H1 (cell line): Measurements from ENCODE around the gene VPS41. TPM values are rescaled to one million over a fixed set of nuclear protein-coding genes. Genes with fewer than 3 reads are reported as not detected.

ENCODE experiments used
- CTCF ChIA-PET: fragments of 300-600 bp; sonication (Branson Sonifier 250); formaldehyde crosslinking; loops from one replicate; lab custom pipeline; 2021; ENCODE audit not compliant: partially characterized antibody; lab: Charles Lee
- POLR2A ChIA-PET: fragments of 300-600 bp; sonication (Branson Sonifier 250); formaldehyde crosslinking; loops from one replicate; lab custom pipeline; 2021; ENCODE audit warnings: inconsistent platforms; ENCODE audit not compliant: partially characterized antibody; lab: Charles Lee
- DNase-seq, 2 experiments: peaks; one replicate each; pipeline versions ENCODE4 v3.0.0 to v3.0.0-alpha.2; 2010 to 2022; ENCODE audit warnings: low spot score in 2 of 2, low read depth in 1 of 2, mixed read lengths in 1 of 2
- FAIRE-seq: peaks from 2 replicates; lab custom pipeline; 2011; peaks lifted over from hg19 to GRCh38; lab: Jason Lieb, UNC
- H2AFZ ChIP-seq: 2 replicates; pipeline ENCODE4 v1.8.1; 2012; ENCODE audit warnings: low read length, inconsistent platforms
- H2AK5ac ChIP-seq: 2 replicates; pipeline ENCODE4 v1.6.1; 2013; ENCODE audit warnings: low read depth, low read length
- H2BK120ac ChIP-seq: replicated peaks from 2 replicates; pipeline ENCODE3; 2013; ENCODE audit warnings: low read depth, low read length, inconsistent platforms
- H2BK12ac ChIP-seq: 2 replicates; pipeline ENCODE4 v1.6.1; 2013; ENCODE audit warnings: low read depth, low read length
- H2BK15ac ChIP-seq: 2 replicates; pipeline ENCODE4 v1.6.1; 2013; ENCODE audit warnings: low read length
- H2BK20ac ChIP-seq: 2 replicates; pipeline ENCODE4 v1.6.1; 2013; ENCODE audit warnings: low read length
- H2BK5ac ChIP-seq: 2 replicates; pipeline ENCODE4 v1.6.1; 2013; ENCODE audit warnings: low read depth, low read length
- H3K14ac ChIP-seq: 2 replicates; pipeline ENCODE4 v1.6.1; 2013; ENCODE audit warnings: inconsistent platforms; ENCODE audit not compliant: insufficient read length
- H3K18ac ChIP-seq: 2 replicates; pipeline ENCODE4 v1.6.1; 2013; ENCODE audit warnings: low read length; ENCODE audit errors: extremely low read depth
- H3K23ac ChIP-seq: 2 replicates; pipeline ENCODE4 v1.6.1; 2013; ENCODE audit warnings: inconsistent platforms; ENCODE audit not compliant: insufficient read length
- H3K23me2 ChIP-seq: 2 replicates; pipeline ENCODE4 v1.6.1; 2013; ENCODE audit warnings: low read depth, low read length
- H3K27ac ChIP-seq: 2 replicates; pipeline ENCODE4 v1.6.1; 2011; ENCODE audit warnings: low read depth, low read length, inconsistent platforms
- H3K27me3 ChIP-seq, 4 experiments: replicated peaks in 1 of 4; 1 replicate in 1 of 4; 2 replicates in 3 of 4; pipeline versions ENCODE4 v1.6.1 to v1.8.1; 2011 to 2013; ENCODE audit warnings: low read length in 3 of 4, mild to moderate bottlenecking in 3 of 4, inconsistent platforms in 2 of 4, mixed read lengths in 2 of 4, moderate library complexity in 1 of 4; ENCODE audit not compliant: control insufficient read depth in 3 of 4, insufficient read depth in 3 of 4; ENCODE audit errors: extremely low read depth in 1 of 4
- H3K36me3 ChIP-seq, 4 experiments: 2 replicates each; pipeline versions ENCODE4 v1.6.1 to v1.8.1; 2011 to 2013; ENCODE audit warnings: mild to moderate bottlenecking in 4 of 4, low read length in 3 of 4, moderate library complexity in 2 of 4, control low read depth in 1 of 4, inconsistent platforms in 1 of 4; ENCODE audit not compliant: insufficient read depth in 4 of 4, control insufficient read depth in 2 of 4
- H3K4ac ChIP-seq: replicated peaks from 2 replicates; pipeline ENCODE3; 2013; ENCODE audit warnings: low read length, low read depth, mixed read lengths, inconsistent platforms; ENCODE audit not compliant: insufficient read length
- H3K4me1 ChIP-seq, 4 experiments: replicated peaks in 1 of 4; 1 replicate in 1 of 4; 2 replicates in 3 of 4; pipeline versions ENCODE4 v1.6.1 to v1.8.1; 2011 to 2013; ENCODE audit warnings: low read length in 3 of 4, inconsistent platforms in 2 of 4, mixed read lengths in 1 of 4; ENCODE audit not compliant: insufficient read depth in 4 of 4, control insufficient read depth in 3 of 4
- H3K4me2 ChIP-seq, 2 experiments: 2 replicates each; pipeline versions ENCODE4 v1.6.1 to v1.8.1; 2011 to 2013; ENCODE audit warnings: low read depth in 2 of 2, low read length in 2 of 2, control low read depth in 1 of 2, inconsistent platforms in 1 of 2, mild to moderate bottlenecking in 1 of 2; ENCODE audit not compliant: insufficient read depth in 1 of 2
- H3K4me3 ChIP-seq, 4 experiments: fragments of 200-600, 300-600 bp in 1 of 4; sonication (generic), shearing (Covaris generic), sonication (Bioruptor Twin) in 1 of 4; 2 replicates each; pipeline versions ENCODE4 v1.5.1 to v1.8.1; 2011 to 2016; ENCODE audit warnings: low read length in 4 of 4, low read depth in 3 of 4, control low read depth in 2 of 4, inconsistent platforms in 2 of 4, mild to moderate bottlenecking in 2 of 4, mixed read lengths in 1 of 4, moderate library complexity in 1 of 4; ENCODE audit not compliant: insufficient read depth in 2 of 4; ENCODE audit errors: extremely low read depth in 1 of 4
- H3K56ac ChIP-seq: replicated peaks from 2 replicates; pipeline ENCODE3; 2013; ENCODE audit warnings: low read depth, mild to moderate bottlenecking, mixed read lengths, low read length, inconsistent platforms; ENCODE audit not compliant: insufficient read length
- H3K79me1 ChIP-seq: 2 replicates; pipeline ENCODE4 v1.6.1; 2013; ENCODE audit warnings: low read depth, low read length, control low read depth
- H3K79me2 ChIP-seq, 2 experiments: 2 replicates each; pipeline versions ENCODE4 v1.6.1 to v1.8.1; 2012 to 2013; ENCODE audit warnings: low read length in 2 of 2, mild to moderate bottlenecking in 2 of 2, inconsistent platforms in 1 of 2; ENCODE audit not compliant: insufficient read depth in 2 of 2, control insufficient read depth in 1 of 2
- H3K9ac ChIP-seq, 4 experiments: replicated peaks in 1 of 4; 1 replicate in 1 of 4; 2 replicates in 3 of 4; pipeline versions ENCODE4 v1.6.1 to v1.8.1; 2011 to 2013; ENCODE audit warnings: low read depth in 3 of 4, low read length in 3 of 4, control low read depth in 2 of 4, mild to moderate bottlenecking in 2 of 4, moderate library complexity in 2 of 4, inconsistent platforms in 1 of 4; ENCODE audit errors: extremely low read depth in 1 of 4
- H3K9me3 ChIP-seq, 2 experiments: 2 replicates each; pipeline versions ENCODE4 v1.6.1 to v1.8.1; 2012 to 2013; ENCODE audit warnings: mild to moderate bottlenecking in 2 of 2, moderate library complexity in 2 of 2, control low read depth in 1 of 2, inconsistent platforms in 1 of 2, low read depth in 1 of 2, low read length in 1 of 2, mixed read lengths in 1 of 2; ENCODE audit not compliant: insufficient read depth in 2 of 2
- H4K20me1 ChIP-seq, 2 experiments: replicated peaks in 1 of 2; 2 replicates each; pipeline versions ENCODE3 to v1.8.1; 2011 to 2013; ENCODE audit warnings: inconsistent platforms in 2 of 2, low read length in 2 of 2, mild to moderate bottlenecking in 1 of 2; ENCODE audit not compliant: insufficient read depth in 2 of 2, control insufficient read depth in 1 of 2
- H4K5ac ChIP-seq: 2 replicates; pipeline ENCODE4 v1.6.1; 2013; ENCODE audit warnings: low read length, low read depth, mixed read lengths, inconsistent platforms; ENCODE audit not compliant: insufficient read length
- H4K8ac ChIP-seq: 2 replicates; pipeline ENCODE4 v1.8.0; 2013; ENCODE audit warnings: mild to moderate bottlenecking, moderate library complexity, low read length, inconsistent platforms; ENCODE audit not compliant: insufficient read depth; ENCODE audit errors: extremely low read depth
- H4K91ac ChIP-seq: replicated peaks from 2 replicates; pipeline ENCODE3; 2013; ENCODE audit warnings: low read length, mixed read lengths, inconsistent platforms; ENCODE audit not compliant: insufficient read length
- CREB1 ChIP-seq: IDR thresholded peaks from 2 replicates; pipeline ENCODE4 v1.6.1; 2012; ENCODE audit warnings: inconsistent platforms
- HDAC6 ChIP-seq: IDR thresholded peaks from one replicate; pipeline ENCODE4 v1.7.1; 2012; ENCODE audit warnings: low read depth, mild to moderate bottlenecking, inconsistent platforms, low read length, moderate library complexity
- MAX ChIP-seq: IDR thresholded peaks from 2 replicates; pipeline ENCODE4 v1.6.1; 2012; ENCODE audit warnings: inconsistent platforms
- RAD21 ChIP-seq, 2 experiments: IDR thresholded peaks in 1 of 2; conservative IDR thresholded peaks in 1 of 2; 2 replicates each; pipeline ENCODE4 v1.6.1; 2011; ENCODE audit warnings: low read depth in 2 of 2, low read length in 2 of 2, improper control_type of control experiment in 1 of 2, inconsistent platforms in 1 of 2, mild to moderate bottlenecking in 1 of 2, moderate library complexity in 1 of 2
- SP1 ChIP-seq: IDR thresholded peaks from 2 replicates; pipeline ENCODE4 v1.6.1; 2011; ENCODE audit warnings: low read depth, low read length
- SUZ12 ChIP-seq: fragments of 200-600 bp; sonication (generic); IDR thresholded peaks from 2 replicates; pipeline ENCODE4 v1.6.1; 2012; ENCODE audit warnings: mild to moderate bottlenecking, inconsistent platforms, low read length, moderate library complexity, mixed read lengths
- USF2 ChIP-seq: IDR thresholded peaks from 2 replicates; pipeline ENCODE4 v1.6.1; 2011; ENCODE audit warnings: low read length, improper control_type of control experiment
- WGBS, 2 experiments: shearing (Covaris generic) in 1 of 2; methylation state at CpG; one replicate each; pipeline versions ENCODE4 v1.1.6 to v1.1.7; 2013 to 2015; ENCODE audit warnings: low lambda C conversion rate in 2 of 2, mixed read lengths in 2 of 2, inconsistent platforms in 1 of 2, low coverage in 1 of 2, missing lambda C conversion rate in 1 of 2; ENCODE audit not compliant: insufficient replicate concordance in 2 of 2, insufficient coverage in 1 of 2, insufficient read length in 1 of 2; ENCODE audit errors: extremely low coverage in 1 of 2, missing lambda C conversion rate in 1 of 2; 5-methylcytosine and 5-hydroxymethylcytosine counted together
- polyA plus RNA-seq, 7 experiments: library from polyadenylated mRNA; depleted of rRNA in 3 of 7; stranded (reverse) in 5 of 7; unstranded in 2 of 7; fragments of >200 nt in 5 of 7; fragments of 200-250 nt in 2 of 7; gene quantifications; 1 replicate in 5 of 7; 2 replicates in 1 of 7; 4 replicates in 1 of 7; pipeline versions ENCODE4 v1.2.1 to v1.2.3, GENCODE V29; 2011 to 2013; ENCODE audit warnings: missing spikeins in 2 of 7, mixed read lengths in 2 of 7
- total RNA-seq: library from RNA; stranded (reverse); fragmentation: NEBNext Ultra II Directional; extraction: Animal tissue kit (Norgen Biotek cat#: 25700); gene quantifications from 2 replicates; pipeline ENCODE4 v1.2.1, GENCODE V29; 2021
- TF ChIP-seq, protein P1 (sequence below): IDR thresholded peaks from 2 replicates; pipeline ENCODE4 v1.6.1; 2012; ENCODE audit warnings: low read length, inconsistent platforms

VPS41 gene
- total and polyA plus RNA-seq, 2 of the 8 experiments (the other 6 are each of a cell fraction or from before 2014, with no cell fraction given), result 10.7 to 63.3 TPM

GRCh38 chr7:38798552-38799267, 110.3 kb downstream of the VPS41 start:
- FAIRE-seq, result peak; percentile 98
- TF ChIP-seq SP1 (0 out of 2 replicates have a peak, but pooled peaks have one; percentile 20), MAX (peak; percentile 20; the same call in 1 of the 2 replicates), SUZ12 (no peak), USF2 (no peak), RAD21 (IDR thresholded peaks at IDR 0.05 in 1 of 2, conservative IDR thresholded peaks at IDR 0.05 in 1 of 2; ENCODE audit: low read depth in 2 of 2, low read length in 2 of 2) (peak; percentile 5 to 8; a peak in 2 of 4 replicates), CREB1 (no peak), HDAC6 (no peak)
- TF ChIP-seq, protein P1, sequence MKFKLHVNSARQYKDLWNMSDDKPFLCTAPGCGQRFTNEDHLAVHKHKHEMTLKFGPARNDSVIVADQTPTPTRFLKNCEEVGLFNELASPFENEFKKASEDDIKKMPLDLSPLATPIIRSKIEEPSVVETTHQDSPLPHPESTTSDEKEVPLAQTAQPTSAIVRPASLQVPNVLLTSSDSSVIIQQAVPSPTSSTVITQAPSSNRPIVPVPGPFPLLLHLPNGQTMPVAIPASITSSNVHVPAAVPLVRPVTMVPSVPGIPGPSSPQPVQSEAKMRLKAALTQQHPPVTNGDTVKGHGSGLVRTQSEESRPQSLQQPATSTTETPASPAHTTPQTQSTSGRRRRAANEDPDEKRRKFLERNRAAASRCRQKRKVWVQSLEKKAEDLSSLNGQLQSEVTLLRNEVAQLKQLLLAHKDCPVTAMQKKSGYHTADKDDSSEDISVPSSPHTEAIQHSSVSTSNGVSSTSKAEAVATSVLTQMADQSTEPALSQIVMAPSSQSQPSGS, result no peak

More at GRCh38 chr7:38798552-38799267, 110.3 kb downstream of the VPS41 start:
- 61% methylated on average over 7 of the region's 7 CpGs; no CpG with 5 or more reads in 1 of the 2 experiments for WGBS, 2 experiments
- no peak overlapping the region for H2BK15ac ChIP-seq
- no peak overlapping the region for H2BK20ac ChIP-seq
- peaks cover 0 to 6% (median 3%) of the 10 kb centered on the region in 4 experiments; a peak in 6 of 7 replicates for H3K4me1 ChIP-seq
- H3K23ac ChIP-seq, result no peak overlapping the region
- H3K56ac ChIP-seq, result no peak overlapping the region
- no peak overlapping the region for H4K8ac ChIP-seq
- peak overlapping the region; percentile 41; the same call in 1 of the 2 replicates for H2AK5ac ChIP-seq
- DNase-seq, result peak; percentile 50 to 59
- H3K4me3 ChIP-seq, result peak overlapping the region in 1 of 4 experiments; percentile 13; a peak in 2 of 8 replicates
- H3K18ac ChIP-seq, result peak overlapping the region; percentile 1; the same call in 1 of the 2 replicates
- H3K27me3 ChIP-seq, result no peaks in the 10 kb centered on the region
- no peak overlapping the region for H3K4ac ChIP-seq
- CTCF ChIA-PET, result interaction anchor here (1.1 to 1.7 kb wide), 4 partner anchors 82 to 720 kb away, joined by 3 to 7 read pairs (median 4); partner anchors contain the start of gene VPS41
- H3K36me3 ChIP-seq, result peaks cover 0 to 2% (median 0%) of the 10 kb centered on the region in 4 experiments; a peak in 1 of 8 replicates
- H3K23me2 ChIP-seq, result no peaks in the 10 kb centered on the region
- POLR2A ChIA-PET, result no interaction called here
- no peak overlapping the region for H2AFZ ChIP-seq
- peak overlapping the region; percentile 51; the same call in 1 of the 2 replicates for H2BK12ac ChIP-seq
- H3K9me3 ChIP-seq, result no peaks in the 10 kb centered on the region
- no peak overlapping the region for H3K9ac ChIP-seq
- no peak overlapping the region for H3K27ac ChIP-seq
- no peak overlapping the region for H3K14ac ChIP-seq
- no peak overlapping the region for H4K91ac ChIP-seq
- H3K79me2 ChIP-seq, result no peaks in the 10 kb centered on the region
- H3K79me1 ChIP-seq, result no peaks in the 10 kb centered on the region
- H2BK120ac ChIP-seq, result peak overlapping the region; percentile 29
- peak overlapping the region; percentile 36 to 64; a peak in 3 of 4 replicates for H3K4me2 ChIP-seq
- no peaks in the 10 kb centered on the region for H4K20me1 ChIP-seq
- H4K5ac ChIP-seq, result peak overlapping the region; percentile 82
- H2BK5ac ChIP-seq, result peak overlapping the region; percentile 28; the same call in 1 of the 2 replicates
